ENCODE data around the gene PRKCE.

- TF ChIP-seq POLR2A (IDR thresholded peaks at IDR 0.05) = no peak
- TF ChIP-seq, protein P1, sequence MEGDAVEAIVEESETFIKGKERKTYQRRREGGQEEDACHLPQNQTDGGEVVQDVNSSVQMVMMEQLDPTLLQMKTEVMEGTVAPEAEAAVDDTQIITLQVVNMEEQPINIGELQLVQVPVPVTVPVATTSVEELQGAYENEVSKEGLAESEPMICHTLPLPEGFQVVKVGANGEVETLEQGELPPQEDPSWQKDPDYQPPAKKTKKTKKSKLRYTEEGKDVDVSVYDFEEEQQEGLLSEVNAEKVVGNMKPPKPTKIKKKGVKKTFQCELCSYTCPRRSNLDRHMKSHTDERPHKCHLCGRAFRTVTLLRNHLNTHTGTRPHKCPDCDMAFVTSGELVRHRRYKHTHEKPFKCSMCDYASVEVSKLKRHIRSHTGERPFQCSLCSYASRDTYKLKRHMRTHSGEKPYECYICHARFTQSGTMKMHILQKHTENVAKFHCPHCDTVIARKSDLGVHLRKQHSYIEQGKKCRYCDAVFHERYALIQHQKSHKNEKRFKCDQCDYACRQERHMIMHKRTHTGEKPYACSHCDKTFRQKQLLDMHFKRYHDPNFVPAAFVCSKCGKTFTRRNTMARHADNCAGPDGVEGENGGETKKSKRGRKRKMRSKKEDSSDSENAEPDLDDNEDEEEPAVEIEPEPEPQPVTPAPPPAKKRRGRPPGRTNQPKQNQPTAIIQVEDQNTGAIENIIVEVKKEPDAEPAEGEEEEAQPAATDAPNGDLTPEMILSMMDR (IDR thresholded peaks at IDR 0.05) = no peak
- TF ChIP-seq POLR2AphosphoS5 (IDR thresholded peaks at IDR 0.05) = no peak
- no peak for TF ChIP-seq EP300 (IDR thresholded peaks at IDR 0.05)
Observed at GRCh38 chr2:45983213-45983612, 331.7 kb downstream of the PRKCE start.

Measured in sigmoid colon (tissue), 4 donors.